Measurements from ENCODE around the gene RAB40C. TPM values are rescaled to one million over a fixed set of nuclear protein-coding genes. Genes with fewer than 3 reads are reported as not detected.

Gene RAB40C
- total RNA-seq, 1 experiment from 2014 or later, result 17.7 TPM

- H3K27me3 Mint-ChIP-seq (ENCODE audit: insufficient read depth, unreplicated experiment), result no peaks in the 10 kb centered on the region
- no peak overlapping the region for H3K27ac Mint-ChIP-seq (ENCODE audit: low read depth, unreplicated experiment)
- BruUV-seq (replicated peaks), result no TSS peak
- DNase-seq (ENCODE audit: unreplicated experiment), result no peak
- intact Hi-C loops (cut with micrococcal nuclease), result no loop called here
- no peak overlapping the region for H3K4me3 Mint-ChIP-seq (ENCODE audit: unreplicated experiment)
- peaks cover 19% of the 10 kb centered on the region for H3K36me3 Mint-ChIP-seq (ENCODE audit: insufficient read depth, unreplicated experiment)
- ChIA-PET CTCF (interaction anchor here (0.7 to 1.1 kb wide), 3 partner anchors 7 to 15 kb away, joined by 3 to 5 read pairs (median 3); no protein-coding TSS in a partner anchor), POLR2A (no interaction called here)
- H3K9me3 Mint-ChIP-seq (ENCODE audit: unreplicated experiment), result no peaks in the 10 kb centered on the region
- H3K4me1 Mint-ChIP-seq (ENCODE audit: insufficient read depth, unreplicated experiment), result no peaks in the 10 kb centered on the region
- TF ChIP-seq CTCF (IDR thresholded peaks at IDR 0.05; ENCODE audit: unreplicated experiment), result no peak
These were observed 69.1 kb downstream of the RAB40C start for GRCh38 chr16:658679-659571.

GRCh38 chr16:659618-660017 lies 69.8 kb downstream of the RAB40C start:
- TF ChIP-seq CTCF (IDR thresholded peaks at IDR 0.05; ENCODE audit: unreplicated experiment), result no peak
- ChIA-PET POLR2A (no interaction called here), CTCF (interaction anchor here (0.6 to 0.7 kb wide), 2 partner anchors 16 to 69 kb away, joined by 3 read pairs; partner anchors contain the start of gene RAB40C)
- DNase-seq (ENCODE audit: unreplicated experiment), result no peak
- H3K27ac Mint-ChIP-seq (ENCODE audit: low read depth, unreplicated experiment), result no peak overlapping the region
- intact Hi-C loops (cut with micrococcal nuclease), result no loop called here
- BruUV-seq (replicated peaks), result no TSS peak
- no peaks in the 10 kb centered on the region for H3K9me3 Mint-ChIP-seq (ENCODE audit: unreplicated experiment)
- H3K36me3 Mint-ChIP-seq (ENCODE audit: insufficient read depth, unreplicated experiment), result peaks cover 12% of the 10 kb centered on the region
- no peak overlapping the region for H3K4me3 Mint-ChIP-seq (ENCODE audit: unreplicated experiment)
- no peaks in the 10 kb centered on the region for H3K27me3 Mint-ChIP-seq (ENCODE audit: insufficient read depth, unreplicated experiment)
- H3K4me1 Mint-ChIP-seq (ENCODE audit: insufficient read depth, unreplicated experiment), result no peaks in the 10 kb centered on the region

- Mint-ChIP-seq H3K4me1 (ENCODE audit: insufficient read depth, unreplicated experiment) (no peaks in the 10 kb centered on the region), H3K36me3 (ENCODE audit: insufficient read depth, unreplicated experiment) (peaks cover 7% of the 10 kb centered on the region), H3K27ac (ENCODE audit: low read depth, unreplicated experiment) (no peak overlapping the region), H3K9me3 (ENCODE audit: unreplicated experiment) (no peaks in the 10 kb centered on the region), H3K27me3 (ENCODE audit: insufficient read depth, unreplicated experiment) (no peaks in the 10 kb centered on the region), H3K4me3 (ENCODE audit: unreplicated experiment) (no peak overlapping the region)
- no peak for DNase-seq (ENCODE audit: unreplicated experiment)
- intact Hi-C loops (cut with micrococcal nuclease), result no loop called here
- no TSS peak for BruUV-seq (replicated peaks)
- ChIA-PET POLR2A (interaction anchor here (0.6 kb wide), 1 partner anchor 56 kb away, joined by 3 read pairs; no protein-coding TSS in a partner anchor), CTCF (interaction anchor here (0.6 kb wide), 1 partner anchor 70 kb away, joined by 3 read pairs; the partner anchor contains the start of gene RAB40C)
- TF ChIP-seq CTCF (IDR thresholded peaks at IDR 0.05; ENCODE audit: unreplicated experiment), result no peak
These were observed 70.2 kb downstream of the RAB40C start for GRCh38 chr16:660132-660458.

- no peak overlapping the region for H3K27ac Mint-ChIP-seq (ENCODE audit: low read depth, unreplicated experiment)
- intact Hi-C loops (cut with micrococcal nuclease), result no loop called here
- no peaks in the 10 kb centered on the region for H3K4me1 Mint-ChIP-seq (ENCODE audit: insufficient read depth, unreplicated experiment)
- no peaks in the 10 kb centered on the region for H3K9me3 Mint-ChIP-seq (ENCODE audit: unreplicated experiment)
- peak; percentile 37 for TF ChIP-seq CTCF (IDR thresholded peaks at IDR 0.05; ENCODE audit: unreplicated experiment)
- CTCF ChIA-PET, result interaction anchor here (0.6 kb wide), 1 partner anchor 70 kb away, joined by 3 read pairs; the partner anchor contains the start of gene RAB40C
- POLR2A ChIA-PET, result interaction anchor here (0.6 kb wide), 1 partner anchor 56 kb away, joined by 3 read pairs; no protein-coding TSS in a partner anchor
- peaks cover 7% of the 10 kb centered on the region for H3K36me3 Mint-ChIP-seq (ENCODE audit: insufficient read depth, unreplicated experiment)
- H3K27me3 Mint-ChIP-seq (ENCODE audit: insufficient read depth, unreplicated experiment), result no peaks in the 10 kb centered on the region
- BruUV-seq (replicated peaks), result no TSS peak
- peak; percentile 71 for DNase-seq (ENCODE audit: unreplicated experiment)
- H3K4me3 Mint-ChIP-seq (ENCODE audit: unreplicated experiment), result no peak overlapping the region
These were observed 70.8 kb downstream of the RAB40C start for GRCh38 chr16:660459-661183.

All from MCF 10A (cell line).